Caki2 (cell line): ENCODE measurements around the gene ZNF554. TPM values are rescaled to one million over a fixed set of nuclear protein-coding genes. Genes with fewer than 3 reads are reported as not detected.
"Not testable (repeated sequence)": the region's sequence is repeated elsewhere in the genome, so short reads cannot be mapped to it uniquely, and the experiment has no call there.

Experiments
- DNase-seq: peaks from one replicate; pipeline ENCODE4 v3.0.0-alpha.2; 2015; ENCODE audit warnings: low read depth
- in situ Hi-C: cut with HindIII; loops from 2 replicates; pipeline ENCODE4 v1.10.0; 2016; ENCODE audit warnings: low sequenced_read_pairs, low pct_unique_long_range_greater_than_20kb, mixed read lengths
- total RNA-seq: library from RNA; depleted of rRNA; stranded (reverse); fragments of >200 nt; shearing (Covaris generic); gene quantifications from 2 replicates; pipeline ENCODE4 v1.2.3, GENCODE V29; 2014; ENCODE audit warnings: low replicate concordance

Gene ZNF554
- total RNA-seq, 1 experiment from 2014 or later = 3.2 TPM

DNA sequence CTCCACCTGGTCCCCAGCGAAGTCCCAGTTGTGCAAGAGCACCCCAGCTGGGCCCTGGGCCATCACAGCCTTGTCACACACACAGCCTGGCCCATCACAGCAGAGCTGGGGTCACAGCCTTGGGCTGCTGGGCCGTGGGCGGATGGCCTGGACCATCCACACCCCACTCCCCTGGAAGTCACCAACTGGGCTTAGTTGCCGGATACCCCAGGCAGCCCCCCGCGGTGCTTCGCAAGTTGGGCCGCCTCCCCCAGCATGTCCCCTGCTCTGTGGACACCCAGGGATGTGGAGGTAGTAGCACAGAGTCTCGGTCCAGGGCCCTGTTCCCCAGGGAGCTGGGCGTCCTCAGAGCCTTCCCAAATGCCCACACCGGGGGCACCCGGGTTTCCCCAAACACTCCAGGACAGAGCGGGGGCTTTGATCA lies 4.5 kb upstream of the ZNF554 start:
- in situ Hi-C loops = no loop called here

DNA sequence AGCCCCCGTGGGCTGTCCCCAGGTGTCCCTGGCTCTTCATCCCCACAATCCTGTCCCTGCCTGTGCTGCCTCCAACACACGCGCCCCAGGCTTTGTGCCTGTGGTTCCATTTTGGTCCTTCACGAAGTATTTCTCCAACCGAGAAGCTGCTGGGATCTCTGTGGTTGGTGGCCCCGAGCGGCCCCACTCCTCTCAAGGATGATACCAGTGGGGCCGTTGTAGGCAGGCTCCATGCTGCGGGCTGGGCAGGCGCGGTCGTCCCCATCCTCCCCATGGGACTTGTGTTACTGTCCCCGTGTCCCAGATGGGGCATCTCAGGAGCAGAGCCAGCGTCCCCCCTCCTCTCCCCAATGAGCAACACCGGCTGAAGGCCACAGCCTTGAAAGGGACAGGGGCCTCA lies 3.7 kb upstream of the ZNF554 start:
- in situ Hi-C loops = no loop called here
- DNase-seq = no peak

More for the DNA sequence above, 4.5 kb upstream of the ZNF554 start:
- DNase-seq = no peak

GRCh38 chr19:2816641-2817040 lies 3.0 kb upstream of the ZNF554 start:
- DNase-seq = no peak
- in situ Hi-C loops = no loop called here

GRCh38 chr19:2817237-2817829 lies 2.3 kb upstream of the ZNF554 start:
- DNase-seq, in situ Hi-C loops: not testable (repeated sequence)

DNA sequence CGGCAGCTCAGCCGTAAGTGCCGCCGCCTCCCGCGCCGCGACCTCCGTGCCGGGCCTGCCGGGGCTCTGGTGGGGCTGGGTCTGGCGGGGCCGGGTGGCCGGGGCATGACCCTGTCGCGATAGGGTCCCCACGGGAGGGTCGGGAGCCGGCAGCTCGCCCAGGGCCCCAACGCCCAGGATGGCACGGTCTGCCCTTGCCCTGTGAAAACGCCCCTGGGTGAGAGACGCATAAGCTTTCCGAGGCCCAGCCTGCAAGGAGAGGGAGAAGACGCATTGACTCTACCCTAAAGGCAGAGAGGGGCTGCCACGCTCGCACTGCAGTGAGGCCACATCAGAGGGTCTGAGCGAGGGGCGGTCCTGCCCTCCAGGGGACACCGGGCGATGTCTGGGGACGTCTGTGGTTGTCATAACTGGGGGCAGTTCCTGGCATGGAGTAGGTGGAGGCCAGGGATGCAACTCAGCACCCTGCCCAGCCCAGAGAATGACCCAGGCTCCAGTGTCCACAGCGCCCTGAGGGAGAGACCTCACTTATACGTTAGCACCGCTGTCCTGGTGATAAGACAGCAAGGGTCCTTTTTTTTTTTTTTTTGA lies 539 bp downstream of the ZNF554 start:
- in situ Hi-C loops = no loop called here
- DNase-seq = no peak

- in situ Hi-C loops = no loop called here
- no peak for DNase-seq
These were observed 3.2 kb downstream of the ZNF554 start for GRCh38 chr19:2822846-2823245.

- in situ Hi-C loops = no loop called here
- no peak for DNase-seq
These were observed 4.0 kb downstream of the ZNF554 start for GRCh38 chr19:2823646-2824045.

DNA sequence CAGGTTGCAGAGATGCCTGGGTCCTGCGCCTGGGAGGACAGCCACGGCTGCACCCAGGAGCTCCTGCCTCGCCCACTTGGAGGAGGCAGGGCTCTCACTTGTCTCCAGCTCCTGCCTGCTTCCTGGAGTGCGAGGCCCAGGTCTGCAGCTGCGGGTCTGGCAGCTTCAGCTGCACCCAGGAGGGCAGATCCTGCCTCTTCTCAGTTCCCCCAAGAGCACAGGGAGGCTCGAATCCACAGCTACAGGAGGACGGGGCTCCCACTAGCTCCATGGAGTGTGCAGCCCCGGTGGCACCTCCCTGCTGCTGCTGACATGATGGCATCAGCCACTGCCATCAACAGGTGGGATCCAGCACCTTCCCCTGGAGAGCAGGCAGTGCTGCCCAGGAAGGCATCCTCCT lies 4.5 kb downstream of the ZNF554 start:
- DNase-seq = no peak
- in situ Hi-C loops = no loop called here

DNA sequence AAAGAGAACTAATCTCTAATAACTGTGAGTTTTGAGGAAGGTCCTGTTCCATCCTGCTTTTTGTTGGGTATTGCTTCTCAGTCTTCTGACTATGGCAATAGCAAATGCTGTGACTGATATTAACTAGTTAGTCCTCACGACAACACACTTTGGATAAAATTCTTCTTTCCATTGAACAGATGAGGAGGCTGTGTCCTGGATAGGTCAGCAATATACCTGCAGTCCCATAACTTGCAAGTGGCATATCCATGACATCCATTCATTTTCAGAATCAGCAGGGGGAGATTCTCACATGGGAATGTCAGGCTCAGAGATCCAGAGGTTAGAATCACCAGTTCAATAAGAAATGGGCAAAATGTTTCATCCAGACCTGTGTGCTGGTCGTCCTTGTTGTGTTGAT lies 7.4 kb downstream of the ZNF554 start:
- in situ Hi-C loops = no loop called here
- no peak for DNase-seq

GRCh38 chr19:2827840-2828489 lies 8.3 kb downstream of the ZNF554 start:
- DNase-seq = no peak

GRCh38 chr19:2834294-2834871 lies 14.7 kb downstream of the ZNF554 start:
- in situ Hi-C loops = no loop called here
- no peak for DNase-seq

More at GRCh38 chr19:2827840-2828489, 8.3 kb downstream of the ZNF554 start:
- in situ Hi-C loops = no loop called here

DNA sequence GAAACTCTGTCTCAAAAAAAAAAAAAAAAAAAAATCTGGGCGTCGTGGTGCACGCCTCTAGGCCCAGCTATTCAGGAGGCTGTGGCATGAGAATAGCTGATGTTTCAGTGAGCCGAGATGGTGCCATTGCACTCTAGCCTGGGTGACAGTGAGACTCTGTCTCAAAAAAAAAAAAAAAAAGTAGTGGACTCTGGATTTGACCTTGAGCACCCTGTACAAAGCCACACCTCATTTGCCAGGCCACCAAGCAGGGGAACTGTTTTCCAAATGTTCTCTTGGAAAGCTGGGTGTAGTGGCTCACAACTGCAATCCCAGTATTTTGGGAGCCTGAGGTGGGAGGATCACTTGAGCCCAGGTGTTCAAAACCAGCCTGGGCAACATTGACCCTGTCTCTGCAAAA lies 17.8 kb downstream of the ZNF554 start:
- in situ Hi-C loops = no loop called here
- no peak for DNase-seq

GRCh38 chr19:2840794-2841791 lies 21.4 kb downstream of the ZNF554 start, which contains the start of gene ZNF555:
ZNF555 (plus strand) TSS chr19:2841475; CDS start chr19:2841573, 98 bp downstream.
- peak; percentile 90 for DNase-seq
- in situ Hi-C loops = no loop called here

GRCh38 chr19:2841855-2842574 lies 22.3 kb downstream of the ZNF554 start:
- in situ Hi-C loops = no loop called here
- DNase-seq = no peak

- in situ Hi-C loops = no loop called here
These were observed 25.4 kb downstream of the ZNF554 start for GRCh38 chr19:2845107-2845506.

GRCh38 chr19:2846180-2846894 lies 26.7 kb downstream of the ZNF554 start:
- DNase-seq = no peak
- in situ Hi-C loops = no loop called here

More at GRCh38 chr19:2845107-2845506, 25.4 kb downstream of the ZNF554 start:
- DNase-seq = no peak

GRCh38 chr19:2847507-2847906 lies 27.8 kb downstream of the ZNF554 start:
- in situ Hi-C loops = no loop called here
- no peak for DNase-seq
